ENCODE results near the gene RND2. TPM values are rescaled to one million over a fixed set of nuclear protein-coding genes. Genes with fewer than 3 reads are reported as not detected.

RND2 gene
- total RNA-seq, 1 experiment from 2014 or later, result 5.5 TPM

DNA sequence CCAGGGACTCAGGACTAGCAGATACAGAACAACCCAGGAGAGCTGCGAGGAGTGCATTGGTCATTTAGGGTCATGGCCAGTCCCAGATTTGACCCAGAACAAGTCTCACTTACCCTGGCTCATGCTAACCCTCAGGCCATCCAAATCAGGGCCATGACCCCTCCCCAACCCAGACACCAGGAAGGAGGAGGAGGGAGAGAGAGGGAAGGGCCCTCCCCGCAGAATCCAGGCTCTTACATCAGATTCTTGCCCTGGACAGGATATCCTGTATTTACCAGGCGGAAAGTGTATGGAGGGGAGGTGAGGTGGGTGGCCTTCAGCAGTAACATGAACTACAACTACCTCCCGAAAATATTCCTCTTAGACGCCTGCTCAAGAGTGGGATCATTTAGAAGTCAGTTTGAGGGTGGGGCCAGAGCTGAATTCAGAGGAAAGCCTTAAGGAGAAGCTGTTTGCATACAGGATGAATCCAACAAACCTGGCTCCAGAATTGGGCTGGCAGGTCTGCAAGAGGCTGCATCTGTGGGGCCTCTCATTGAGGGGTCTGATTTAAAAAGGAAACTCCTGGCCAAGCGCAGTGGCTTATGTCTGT, 4.9 kb upstream of the RND2 start:
- POLR2A ChIA-PET (ENCODE audit: low non-redundant PET), result interaction anchor here (1.1 kb wide), 1 partner anchor 22 kb away, joined by 17 read pairs; no protein-coding TSS in a partner anchor
- H3K4me1 ChIP-seq (ENCODE audit: insufficient read depth, low read length, poor library complexity, severe bottlenecking), result no peaks in the 10 kb centered on the region
- DNase-seq (ENCODE audit: low spot score), result no peak
- no peaks in the 10 kb centered on the region for H3K27me3 ChIP-seq (replicated peaks; ENCODE audit: insufficient read depth, low read depth, low read length, poor library complexity)
- no peaks in the 10 kb centered on the region for H3K9me3 ChIP-seq (ENCODE audit: low read depth, low read length, poor library complexity, severe bottlenecking)
- no peak overlapping the region for H3K4me3 ChIP-seq (ENCODE audit: low read depth, low read length, poor library complexity, severe bottlenecking)
- H3K27ac ChIP-seq (ENCODE audit: low read depth, low read length, poor library complexity, severe bottlenecking), result no peak overlapping the region
- no peak for TF ChIP-seq EZH2 (IDR thresholded peaks at IDR 0.05; ENCODE audit: borderline replicate concordance, low read depth, low read length, poor library complexity, severe bottlenecking)
- TF ChIP-seq CTCF (conservative IDR thresholded peaks at IDR 0.05; ENCODE audit: low read depth, low read length), result no peak
- CTCF ChIA-PET, result no interaction called here
- no peaks in the 10 kb centered on the region for H3K36me3 ChIP-seq (ENCODE audit: insufficient read depth, low read length, poor library complexity, severe bottlenecking)
- intact Hi-C loops (cut with micrococcal nuclease; ENCODE audit: unreplicated experiment), result loop anchor here (10.0 kb wide), 1 partner anchor 105 kb away; the partner anchor contains the start of gene BRCA1
- no TSS peak for BruUV-seq (replicated peaks)

GRCh38 chr17:43020789-43021740, 4.0 kb upstream of the RND2 start:
- ChIA-PET POLR2A (ENCODE audit: low non-redundant PET) (interaction anchor here (1.1 kb wide), 1 partner anchor 23 kb away, joined by 17 read pairs; no protein-coding TSS in a partner anchor), CTCF (no interaction called here)
- Histone ChIP-seq H3K4me3 (ENCODE audit: low read depth, low read length, poor library complexity, severe bottlenecking) (peak overlapping the region; percentile 78), H3K36me3 (ENCODE audit: insufficient read depth, low read length, poor library complexity, severe bottlenecking) (no peaks in the 10 kb centered on the region), H3K4me1 (ENCODE audit: insufficient read depth, low read length, poor library complexity, severe bottlenecking) (no peaks in the 10 kb centered on the region), H3K27me3 (replicated peaks; ENCODE audit: insufficient read depth, low read depth, low read length, poor library complexity) (no peaks in the 10 kb centered on the region), H3K9me3 (ENCODE audit: low read depth, low read length, poor library complexity, severe bottlenecking) (no peaks in the 10 kb centered on the region), H3K27ac (ENCODE audit: low read depth, low read length, poor library complexity, severe bottlenecking) (no peak overlapping the region)
- DNase-seq (ENCODE audit: low spot score), result no peak
- intact Hi-C loops (cut with micrococcal nuclease; ENCODE audit: unreplicated experiment), result loop anchor here (10.0 kb wide), 1 partner anchor 104 kb away; the partner anchor contains the start of gene BRCA1
- BruUV-seq (replicated peaks), result no TSS peak
- TF ChIP-seq CTCF (conservative IDR thresholded peaks at IDR 0.05; ENCODE audit: low read depth, low read length) (no peak), EZH2 (IDR thresholded peaks at IDR 0.05; ENCODE audit: borderline replicate concordance, low read depth, low read length, poor library complexity, severe bottlenecking) (no peak)

DNA sequence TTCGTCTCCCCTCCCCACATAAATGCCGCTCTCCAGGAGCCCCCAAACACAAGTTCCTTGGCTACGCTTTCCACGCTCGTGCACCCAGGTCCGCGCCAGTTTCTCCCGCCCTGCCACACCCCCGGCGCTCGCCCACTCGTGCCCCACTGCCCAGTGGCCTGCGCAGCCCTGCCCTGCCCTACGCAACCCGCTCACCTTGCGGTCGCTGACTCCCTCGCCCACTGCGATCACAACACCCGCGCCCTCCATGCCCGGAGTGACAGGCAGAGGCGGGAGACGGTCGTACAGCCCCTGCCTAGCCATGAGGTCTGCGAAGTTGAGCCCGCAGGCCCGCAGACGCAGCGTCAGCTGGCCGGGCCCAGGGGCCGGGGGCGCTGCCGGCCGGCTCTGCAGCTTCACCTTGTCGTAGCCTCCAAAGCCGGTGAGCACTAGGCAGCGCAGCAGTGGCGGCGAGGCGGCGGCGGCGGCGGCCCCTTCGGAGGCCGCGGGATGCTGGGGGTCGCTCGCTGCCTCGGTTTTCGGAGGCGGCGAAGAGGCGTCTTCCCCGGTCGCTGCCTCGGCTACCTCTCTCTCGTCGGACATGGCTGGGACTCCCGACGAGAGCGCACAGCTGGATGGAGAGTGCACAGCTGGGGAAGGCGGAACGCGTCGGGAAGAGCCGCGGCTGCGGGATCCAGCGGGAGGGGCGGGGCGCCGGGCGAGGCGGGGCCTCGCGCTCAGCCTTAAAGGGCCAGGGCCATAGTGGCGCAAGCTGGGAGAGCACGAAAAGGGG, 3.1 kb upstream of the RND2 start, which contains the start of gene VAT1:
TSS of gene VAT1 (minus strand) at position 645 of the 772 bp plus-strand sequence. CDS start at position 582, 63 bp downstream.
- Histone ChIP-seq H3K27ac (ENCODE audit: low read depth, low read length, poor library complexity, severe bottlenecking) (no peak within 1 kb of the TSS), H3K27me3 (replicated peaks; ENCODE audit: insufficient read depth, low read depth, low read length, poor library complexity) (no peaks in the 10 kb centered on the region), H3K9me3 (ENCODE audit: low read depth, low read length, poor library complexity, severe bottlenecking) (no peaks in the 10 kb centered on the region), H3K4me3 (ENCODE audit: low read depth, low read length, poor library complexity, severe bottlenecking) (peak within 1 kb of the TSS; percentile 78), H3K4me1 (ENCODE audit: insufficient read depth, low read length, poor library complexity, severe bottlenecking) (no peaks in the 10 kb centered on the region), H3K36me3 (ENCODE audit: insufficient read depth, low read length, poor library complexity, severe bottlenecking) (no peaks in the 10 kb centered on the region)
- peak; percentile 69 for DNase-seq (ENCODE audit: low spot score)
- ChIA-PET CTCF (interaction anchor here (0.6 kb wide), 2 partner anchors 770 to 786 kb away, joined by 4 to 7 read pairs; no protein-coding TSS in a partner anchor), POLR2A (ENCODE audit: low non-redundant PET) (no interaction called here)
- intact Hi-C loops (cut with micrococcal nuclease; ENCODE audit: unreplicated experiment), result loop anchor here (10.0 kb wide), 1 partner anchor 103 kb away; the partner anchor contains the start of gene BRCA1
- no TSS peak for BruUV-seq (replicated peaks)
- TF ChIP-seq CTCF (conservative IDR thresholded peaks at IDR 0.05; ENCODE audit: low read depth, low read length), result no peak
- TF ChIP-seq EZH2 (IDR thresholded peaks at IDR 0.05; ENCODE audit: borderline replicate concordance, low read depth, low read length, poor library complexity, severe bottlenecking), result no peak
